B cell (primary cell): Measurements from ENCODE around the gene TRAPPC5. TPM values are rescaled to one million over a fixed set of nuclear protein-coding genes. Genes with fewer than 3 reads are reported as not detected.

Source experiments
- ATAC-seq: fragments of 200-7000 bp; cut with Tn5 transposase; one replicate; pipeline ENCODE4 v1.10.0; 2021; ENCODE audit warnings: low read depth, mild to moderate bottlenecking, moderate number of reproducible peaks, moderate library complexity
- CTCF ChIA-PET: fragments of 350-600 bp; sonication (Branson Sonifier 250); formaldehyde crosslinking; loops from one replicate; lab custom pipeline; 2021; ENCODE audit warnings: antibody characterized with exemption, inconsistent platforms; lab: Charles Lee
- POLR2A ChIA-PET: fragments of 350-600 bp; sonication (Branson Sonifier 250); formaldehyde crosslinking; loops from one replicate; lab custom pipeline; 2021; ENCODE audit warnings: antibody characterized with exemption; lab: Charles Lee
- DNase-seq: peaks from one replicate; pipeline ENCODE4 v3.0.0; 2013
- H2AFZ ChIP-seq: 2 replicates; pipeline ENCODE4 v1.6.1; 2012; ENCODE audit warnings: mild to moderate bottlenecking, low read depth, low read length; ENCODE audit not compliant: insufficient read depth, poor library complexity, severe bottlenecking
- H3K27ac ChIP-seq, 2 donors: 1 replicate in 1 of 2; 2 replicates in 1 of 2; pipeline ENCODE4 v1.5.1; 2012 to 2013; ENCODE audit warnings: low read length in 2 of 2, mild to moderate bottlenecking in 2 of 2, moderate library complexity in 1 of 2
- H3K27me3 ChIP-seq, 4 experiments: fragments of 200-600 bp in 1 of 4; sonication (generic) in 1 of 4; replicated peaks in 1 of 4; 1 replicate in 2 of 4; 2 replicates in 2 of 4; pipeline versions ENCODE4 v1.6.1 to v1.7.0; 2013 to 2016; ENCODE audit warnings: low read length in 3 of 4, mild to moderate bottlenecking in 2 of 4, mixed read lengths in 1 of 4, moderate library complexity in 1 of 4; ENCODE audit not compliant: insufficient read depth in 4 of 4, control insufficient read depth in 3 of 4; ENCODE audit errors: control extremely low read depth in 1 of 4
- H3K36me3 ChIP-seq, 2 experiments: replicated peaks in 1 of 2; 1 replicate in 1 of 2; 2 replicates in 1 of 2; pipeline versions ENCODE4 v1.6.1 to v1.7.1; 2013; ENCODE audit warnings: low read length in 1 of 2; ENCODE audit not compliant: insufficient read depth in 2 of 2, control insufficient read depth in 1 of 2; ENCODE audit errors: control extremely low read depth in 1 of 2, extremely low read depth in 1 of 2
- H3K4me1 ChIP-seq, 2 donors: fragments of 200-600 bp in 1 of 2; sonication (generic) in 1 of 2; 1 replicate in 1 of 2; 2 replicates in 1 of 2; pipeline versions ENCODE4 v1.5.1 to v1.6.1; 2013 to 2017; ENCODE audit warnings: low read length in 2 of 2; ENCODE audit not compliant: control insufficient read depth in 2 of 2, insufficient read depth in 2 of 2
- H3K4me2 ChIP-seq: replicated peaks from 2 replicates; pipeline ENCODE3; 2012; ENCODE audit warnings: mild to moderate bottlenecking, low read depth, low read length; ENCODE audit not compliant: poor library complexity, severe bottlenecking
- H3K4me3 ChIP-seq, 5 experiments: fragments of 200-600 bp in 1 of 5; sonication (generic) in 1 of 5; 1 replicate in 3 of 5; 2 replicates in 2 of 5; pipeline versions ENCODE4 v1.5.1 to v1.7.0; 2011 to 2016; ENCODE audit warnings: low read length in 4 of 5, mild to moderate bottlenecking in 4 of 5, low read depth in 2 of 5, control low read depth in 1 of 5, moderate library complexity in 1 of 5; ENCODE audit not compliant: insufficient read depth in 1 of 5; ENCODE audit errors: control extremely low read depth in 1 of 5, extremely low read depth in 1 of 5
- H3K79me2 ChIP-seq: fragments of 200-600 bp; sonication (generic); one replicate; pipeline ENCODE4 v1.6.0; 2016; ENCODE audit warnings: low read length; ENCODE audit not compliant: control insufficient read depth, insufficient read depth
- H3K9ac ChIP-seq: fragments of 200-600 bp; sonication (generic); 2 replicates; pipeline ENCODE4 v1.6.1; 2017; ENCODE audit warnings: mild to moderate bottlenecking, low read length, moderate library complexity
- H3K9me3 ChIP-seq, 3 donors: one replicate each; pipeline versions ENCODE4 v1.6.1 to v1.7.1; 2013; ENCODE audit warnings: low read length in 2 of 3; ENCODE audit not compliant: control insufficient read depth in 2 of 3, insufficient read depth in 1 of 3; ENCODE audit errors: control extremely low read depth in 1 of 3
- H4K20me1 ChIP-seq: 2 replicates; pipeline ENCODE4 v1.6.0; 2012; ENCODE audit warnings: mild to moderate bottlenecking, low read length; ENCODE audit not compliant: insufficient read depth, control insufficient read depth, poor library complexity, severe bottlenecking
- H3K27ac Mint-ChIP-seq: one replicate; pipeline ENCODE4 v1.8.0; 2021; ENCODE audit warnings: mixed read lengths
- H3K27me3 Mint-ChIP-seq: one replicate; pipeline ENCODE4 v1.8.0; 2021; ENCODE audit warnings: mixed read lengths
- H3K4me1 Mint-ChIP-seq: one replicate; pipeline ENCODE4 v1.8.0; 2021; ENCODE audit warnings: mixed read lengths
- H3K4me3 Mint-ChIP-seq: one replicate; pipeline ENCODE4 v1.8.0; 2021; ENCODE audit warnings: mixed read lengths
- H3K9me3 Mint-ChIP-seq: one replicate; pipeline ENCODE4 v1.8.0; 2022; ENCODE audit warnings: mixed read lengths; ENCODE audit not compliant: insufficient read depth
- EZH2 ChIP-seq: IDR thresholded peaks from 2 replicates; pipeline ENCODE4 v1.6.1; 2012; ENCODE audit warnings: borderline replicate concordance, low read depth, mild to moderate bottlenecking, moderate library complexity, low read length; ENCODE audit not compliant: insufficient read depth, poor library complexity, severe bottlenecking
- WGBS: methylation state at CpG from one replicate; pipeline ENCODE4 v1.1.5; 2013; ENCODE audit warnings: missing lambda C conversion rate; ENCODE audit not compliant: insufficient coverage; 5-methylcytosine and 5-hydroxymethylcytosine counted together
- intact Hi-C: fragments of 100-400 bp; cut with micrococcal nuclease; formaldehyde crosslinking; loops from one replicate; pipeline ENCODE4 v1.10.0; 2022
- polyA plus RNA-seq: library from polyadenylated mRNA; depleted of rRNA; stranded (reverse); fragments of >200 nt; gene quantifications from 2 replicates; pipeline ENCODE4 v1.2.3, GENCODE V29; 2012
- total RNA-seq, 2 donors: library from RNA; stranded (reverse); fragments of 120-200 nt in 1 of 2; gene quantifications; 1 replicate in 1 of 2; 2 replicates in 1 of 2; pipeline versions ENCODE4 v1.2.3 to v1.2.4, GENCODE V29; 2013 to 2022
- TF ChIP-seq, protein P1 (sequence below): fragments of 200-600 bp; IDR thresholded peaks from one replicate; pipeline ENCODE4 v1.8.0; 2022; ENCODE audit warnings: antibody characterized with exemption, mild to moderate bottlenecking

TRAPPC5 gene
- total and polyA plus RNA-seq, 2 donors (not counting 1 experiment from before 2014, with no cell fraction given), result 61.5 to 64.9 TPM

GRCh38 chr19:7674010-7675005 lies 6.3 kb upstream of the TRAPPC5 start:
- Histone ChIP-seq H3K9me3 (peaks cover 0 to 12% (median 0%) of the 10 kb centered on the region in 3 donors), H3K4me3 (no peak overlapping the region), H3K27me3 (peaks cover 0 to 57% (median 13%) of the 10 kb centered on the region in 4 experiments), H3K9ac (no peak overlapping the region), H3K4me2 (no peak overlapping the region), H2AFZ (no peak overlapping the region), H3K4me1 (peaks cover 29 to 33% of the 10 kb centered on the region in 2 donors), H4K20me1 (no peaks in the 10 kb centered on the region), H3K79me2 (no peaks in the 10 kb centered on the region), H3K27ac (no peak overlapping the region), H3K36me3 (no peaks in the 10 kb centered on the region)
- Mint-ChIP-seq H3K9me3 (no peaks in the 10 kb centered on the region), H3K4me1 (peaks cover 39% of the 10 kb centered on the region), H3K4me3 (no peak overlapping the region), H3K27ac (no peak overlapping the region), H3K27me3 (peaks cover 45% of the 10 kb centered on the region)
- TF ChIP-seq EZH2, result no peak
- TF ChIP-seq, protein P1, sequence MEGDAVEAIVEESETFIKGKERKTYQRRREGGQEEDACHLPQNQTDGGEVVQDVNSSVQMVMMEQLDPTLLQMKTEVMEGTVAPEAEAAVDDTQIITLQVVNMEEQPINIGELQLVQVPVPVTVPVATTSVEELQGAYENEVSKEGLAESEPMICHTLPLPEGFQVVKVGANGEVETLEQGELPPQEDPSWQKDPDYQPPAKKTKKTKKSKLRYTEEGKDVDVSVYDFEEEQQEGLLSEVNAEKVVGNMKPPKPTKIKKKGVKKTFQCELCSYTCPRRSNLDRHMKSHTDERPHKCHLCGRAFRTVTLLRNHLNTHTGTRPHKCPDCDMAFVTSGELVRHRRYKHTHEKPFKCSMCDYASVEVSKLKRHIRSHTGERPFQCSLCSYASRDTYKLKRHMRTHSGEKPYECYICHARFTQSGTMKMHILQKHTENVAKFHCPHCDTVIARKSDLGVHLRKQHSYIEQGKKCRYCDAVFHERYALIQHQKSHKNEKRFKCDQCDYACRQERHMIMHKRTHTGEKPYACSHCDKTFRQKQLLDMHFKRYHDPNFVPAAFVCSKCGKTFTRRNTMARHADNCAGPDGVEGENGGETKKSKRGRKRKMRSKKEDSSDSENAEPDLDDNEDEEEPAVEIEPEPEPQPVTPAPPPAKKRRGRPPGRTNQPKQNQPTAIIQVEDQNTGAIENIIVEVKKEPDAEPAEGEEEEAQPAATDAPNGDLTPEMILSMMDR, result no peak
- ATAC-seq, result no peak
- intact Hi-C loops, result loop anchor here (5.0 kb wide), 1 partner anchor 577 kb away; no protein-coding TSS in a partner anchor
- WGBS, result 48% methylated on average over 10 of the region's 21 CpGs
- CTCF ChIA-PET, result interaction anchor here (0.7 to 1.1 kb wide), 4 partner anchors 16 to 126 kb away, joined by 3 to 7 read pairs (median 4); no protein-coding TSS in a partner anchor
- POLR2A ChIA-PET, result interaction anchor here (0.6 kb wide), 1 partner anchor 134 kb away, joined by 3 read pairs; no protein-coding TSS in a partner anchor
- no peak for DNase-seq
